GM18507 (cell line): ENCODE results near the gene ARSG.

Experiments
- DNase-seq: peaks from one replicate; pipeline ENCODE4 v3.0.0; 2011; ENCODE audit warnings: low read depth; ENCODE audit not compliant: insufficient read length; ENCODE audit errors: extremely low spot score
- FAIRE-seq: peaks from 2 replicates; lab custom pipeline; 2011; peaks lifted over from hg19 to GRCh38; lab: Jason Lieb, UNC

ARSG gene

GRCh38 chr17:68456339-68457167 is 165.3 kb downstream of the ARSG start:
- no peak for FAIRE-seq
- DNase-seq = no peak

GRCh38 chr17:68457168-68457538 is 165.9 kb downstream of the ARSG start, which contains the start of gene WIPI1:
Gene WIPI1, minus strand, starts transcription at chr17:68457496. Its CDS starts 75 bp downstream, at chr17:68457421.
- FAIRE-seq = peak; percentile 15
- DNase-seq = no peak

DNA sequence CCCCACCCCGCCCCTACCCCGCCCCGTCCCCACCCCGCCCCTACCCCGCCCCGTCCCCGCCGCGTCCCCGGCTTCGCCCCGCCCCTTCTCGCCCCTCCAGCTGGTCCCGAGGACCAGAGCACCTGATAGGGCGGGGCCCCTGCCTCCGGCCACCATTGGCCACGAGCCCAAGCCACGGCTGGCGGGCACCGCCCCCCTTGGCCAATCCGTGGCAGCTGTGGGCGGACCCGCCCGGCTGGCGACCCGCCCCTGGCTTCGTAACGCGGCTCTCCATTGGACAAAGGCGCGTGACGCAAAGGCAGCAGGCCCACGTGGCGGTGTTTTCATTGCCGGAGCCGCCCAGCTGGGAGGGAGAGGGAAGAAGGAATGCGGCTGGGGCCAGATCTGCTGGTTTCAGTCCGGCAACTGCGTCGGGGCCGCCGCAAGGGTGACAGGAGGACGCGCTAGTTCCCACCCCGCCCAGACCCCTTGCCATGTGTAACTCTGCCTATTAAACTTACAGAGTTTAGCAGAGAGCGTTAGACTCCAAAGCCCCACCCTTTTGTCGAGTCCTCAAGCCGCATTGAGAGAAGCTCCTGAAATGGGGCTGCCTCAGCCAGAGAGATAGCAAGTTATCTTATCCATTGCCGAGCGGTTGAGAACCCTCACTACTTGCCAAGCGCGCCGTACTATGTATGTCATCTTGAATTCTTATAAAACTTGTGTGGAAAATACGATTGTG is 166.4 kb downstream of the ARSG start:
- DNase-seq = peak; percentile 95
- FAIRE-seq = peak; percentile 96

- DNase-seq = no peak
- peak; percentile 71 for FAIRE-seq
Observed at GRCh38 chr17:68458260-68459036, 167.2 kb downstream of the ARSG start.

GRCh38 chr17:68459037-68459639 is 167.8 kb downstream of the ARSG start:
- FAIRE-seq = peak; percentile 91

GRCh38 chr17:68460146-68460545 is 168.9 kb downstream of the ARSG start:
- DNase-seq (no peak), FAIRE-seq (peak; percentile 59)

More at GRCh38 chr17:68459037-68459639, 167.8 kb downstream of the ARSG start:
- DNase-seq = no peak

DNA sequence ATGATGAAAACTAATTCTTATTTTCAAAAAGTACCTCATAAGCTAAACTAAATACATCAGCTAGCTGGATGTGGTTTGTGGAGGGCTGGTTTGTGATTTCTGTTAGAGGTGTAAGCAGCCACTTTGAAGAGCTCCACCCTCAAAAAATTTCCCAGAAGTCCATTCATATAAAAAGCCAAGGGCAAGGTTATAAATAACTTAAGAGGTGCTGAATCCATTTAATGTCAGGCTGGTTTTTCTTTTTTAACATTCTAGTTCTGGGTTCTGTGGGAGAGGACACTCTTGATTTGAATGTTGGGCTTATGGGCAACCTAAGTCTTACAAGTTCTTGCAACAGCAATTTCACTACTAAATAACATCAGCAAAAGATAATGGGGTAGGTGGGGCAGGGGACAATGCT is 169.4 kb downstream of the ARSG start:
- DNase-seq (no peak), FAIRE-seq (peak; percentile 69)

GRCh38 chr17:68461122-68461539 is 169.8 kb downstream of the ARSG start:
- DNase-seq (no peak), FAIRE-seq (peak; percentile 42)

DNA sequence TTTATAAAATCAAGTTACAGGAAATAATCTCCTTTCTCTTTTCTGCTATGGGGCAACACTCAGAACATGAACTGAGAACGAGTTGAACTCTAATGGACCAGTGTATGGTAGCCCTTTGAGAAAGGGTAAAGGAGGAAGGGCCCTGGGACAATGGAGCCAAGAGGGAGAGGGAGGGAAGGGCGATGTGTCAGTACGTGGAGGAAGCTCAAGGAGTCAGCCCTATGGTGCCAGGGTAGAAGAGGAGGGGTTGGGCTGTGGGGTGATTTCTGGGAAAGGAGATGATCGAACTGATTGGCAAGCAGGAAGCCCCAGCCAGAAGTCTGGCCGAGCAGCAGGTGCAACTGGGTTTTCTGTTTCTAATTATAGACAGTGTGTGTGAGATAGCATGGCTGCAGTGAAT is 170.3 kb downstream of the ARSG start:
- FAIRE-seq (peak; percentile 70), DNase-seq (no peak)

GRCh38 chr17:68462381-68463210 is 171.3 kb downstream of the ARSG start:
- DNase-seq = peak; percentile 37
- peak; percentile 87 for FAIRE-seq

- FAIRE-seq (no peak), DNase-seq (no peak)
Observed at GRCh38 chr17:68463211-68464019, 172.1 kb downstream of the ARSG start.

DNA sequence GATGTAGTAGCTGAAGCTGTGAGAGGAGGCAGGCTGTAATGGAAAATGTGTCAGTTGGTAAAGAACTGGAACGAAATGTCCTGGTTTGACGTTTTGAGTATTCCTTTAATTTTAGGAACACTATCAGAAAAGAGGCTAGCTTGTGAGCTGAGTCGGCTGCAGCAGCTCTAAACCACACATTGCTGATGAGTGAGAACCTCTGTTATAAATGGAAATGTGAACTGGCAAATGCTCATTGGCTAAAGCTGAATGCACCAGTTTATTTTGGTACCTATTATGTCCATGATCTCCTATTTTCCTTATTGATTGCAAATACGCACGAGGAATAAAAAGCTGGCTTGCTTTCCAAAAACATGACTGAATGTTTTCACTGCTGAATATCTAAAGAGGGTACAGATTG is 177.0 kb downstream of the ARSG start:
- FAIRE-seq = no peak

GRCh38 chr17:68468788-68469187 is 177.5 kb downstream of the ARSG start:
- FAIRE-seq = no peak

More for the DNA sequence above, 177.0 kb downstream of the ARSG start:
- DNase-seq = no peak

More at GRCh38 chr17:68468788-68469187, 177.5 kb downstream of the ARSG start:
- DNase-seq = no peak
